ENCODE measurements around the gene DHRS13. TPM values are rescaled to one million over a fixed set of nuclear protein-coding genes. Genes with fewer than 3 reads are reported as not detected.

Gene DHRS13
- total RNA-seq, 2 donors from 2014 or later = 8.7 to 22.8 TPM

DNA sequence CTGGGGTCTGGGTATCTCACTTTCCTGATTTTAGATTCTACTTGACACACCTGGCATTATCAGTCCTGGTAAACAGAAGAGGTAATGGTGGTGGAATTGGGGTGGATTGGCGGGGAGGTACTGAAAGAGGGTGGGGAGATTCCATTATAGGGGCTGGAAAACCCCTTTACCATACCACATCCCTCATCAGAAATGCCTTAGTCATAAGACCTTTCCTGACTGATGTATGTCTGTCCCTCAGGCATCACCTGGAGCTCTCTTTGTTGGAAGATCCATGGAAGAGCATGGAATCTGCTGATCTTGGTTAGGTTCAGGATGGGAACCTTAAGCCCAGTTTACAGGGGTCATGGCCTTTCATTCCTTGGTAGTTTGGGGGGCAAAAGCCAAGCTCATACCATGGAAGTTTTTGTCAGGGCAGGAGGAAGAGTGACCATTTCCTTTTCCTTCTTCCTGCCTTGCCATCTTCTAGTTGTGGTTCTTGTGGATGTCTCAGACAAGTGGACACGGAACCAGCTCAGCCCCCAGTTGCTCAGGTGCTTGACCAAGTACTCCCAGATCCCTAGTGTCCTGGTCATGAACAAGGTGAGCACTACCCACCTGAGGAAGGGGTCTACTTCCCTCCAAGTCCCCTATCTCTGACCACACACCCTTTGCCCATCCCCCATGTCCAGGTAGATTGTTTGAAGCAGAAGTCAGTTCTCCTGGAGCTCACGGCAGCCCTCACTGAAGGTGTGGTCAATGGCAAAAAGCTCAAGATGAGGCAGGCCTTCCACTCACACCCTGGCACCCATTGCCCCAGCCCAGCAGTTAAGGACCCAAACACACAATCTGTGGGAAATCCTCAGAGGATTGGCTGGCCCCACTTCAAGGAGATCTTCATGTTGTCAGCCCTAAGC lies 44.7 kb downstream of the DHRS13 start:
- Histone ChIP-seq H3K9me3 (no peaks in the 10 kb centered on the region), H3K9ac (ENCODE audit: low read depth in 2 of 2, low read length in 2 of 2) (no peak overlapping the region), H3K27me3 (no peaks in the 10 kb centered on the region), H3K4me1 (peaks cover 5% of the 10 kb centered on the region), H3K27ac (no peak overlapping the region), H3K4me3 (no peak overlapping the region), H3K36me3 (peaks cover 6% of the 10 kb centered on the region)
- intact Hi-C loops (cut with DNase I) = loop anchor here (10.0 kb wide), 1 partner anchor 57 kb away; no protein-coding TSS in a partner anchor
- TF ChIP-seq CTCF (IDR thresholded peaks at IDR 0.05) = no peak
- no peak for DNase-seq

DNA sequence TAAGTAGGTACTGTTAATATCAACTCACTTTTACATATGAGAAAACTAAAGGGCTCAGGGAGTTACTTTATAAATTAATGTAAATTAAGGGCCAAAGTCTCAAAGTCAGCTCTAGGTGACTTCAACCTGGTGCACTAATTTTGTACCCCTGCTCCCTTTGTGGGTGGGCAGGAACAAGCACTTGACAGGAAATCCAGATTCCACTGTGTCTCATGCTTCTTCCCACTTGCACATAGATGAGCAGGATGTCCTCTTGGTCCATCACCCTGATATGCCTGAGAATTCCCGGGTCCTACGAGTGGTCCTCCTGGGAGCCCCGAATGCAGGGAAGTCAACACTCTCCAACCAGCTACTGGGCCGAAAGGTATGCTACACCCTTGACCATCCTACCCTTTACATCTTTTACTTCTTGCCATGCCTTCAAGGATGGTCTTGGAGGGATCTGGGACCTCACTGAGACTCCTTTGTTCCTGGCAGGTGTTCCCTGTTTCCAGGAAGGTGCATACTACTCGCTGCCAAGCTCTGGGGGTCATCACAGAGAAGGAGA lies 46.8 kb downstream of the DHRS13 start:
- intact Hi-C loops (cut with DNase I) = loop anchor here (10.0 kb wide), 1 partner anchor 59 kb away; no protein-coding TSS in a partner anchor
- Histone ChIP-seq H3K9me3 (no peaks in the 10 kb centered on the region), H3K4me3 (no peak overlapping the region), H3K36me3 (peaks cover 6% of the 10 kb centered on the region), H3K27me3 (no peaks in the 10 kb centered on the region), H3K4me1 (peaks cover 5% of the 10 kb centered on the region), H3K9ac (ENCODE audit: low read depth in 2 of 2, low read length in 2 of 2) (no peak overlapping the region), H3K27ac (no peak overlapping the region)
- TF ChIP-seq CTCF (IDR thresholded peaks at IDR 0.05) = no peak
- no peak for DNase-seq

DNA sequence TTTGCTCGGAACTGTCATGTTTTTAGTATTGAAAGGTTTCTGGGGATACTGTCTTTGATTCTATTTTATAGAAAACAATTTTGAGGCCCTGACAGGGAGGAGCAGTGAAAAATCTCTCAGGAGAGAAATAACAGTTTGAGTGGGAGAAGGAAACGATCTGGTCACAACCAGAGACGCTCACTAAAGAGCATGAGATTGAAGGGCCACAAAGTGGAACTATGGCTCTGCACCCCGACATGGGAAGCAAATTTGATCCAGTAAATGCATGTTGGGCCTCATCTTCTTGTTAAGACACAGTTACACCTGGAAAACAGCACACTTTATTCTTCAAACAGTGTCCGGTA lies 47.6 kb downstream of the DHRS13 start:
- no peaks in the 10 kb centered on the region for H3K9me3 ChIP-seq
- H3K36me3 ChIP-seq = peaks cover 6% of the 10 kb centered on the region
- H3K27me3 ChIP-seq = no peaks in the 10 kb centered on the region
- intact Hi-C loops (cut with DNase I) = loop anchor here (10.0 kb wide), 1 partner anchor 59 kb away; no protein-coding TSS in a partner anchor
- H3K9ac ChIP-seq (ENCODE audit: low read depth in 2 of 2, low read length in 2 of 2) = peak overlapping the region; percentile 79 to 89
- H3K27ac ChIP-seq = no peak overlapping the region
- peaks cover 5% of the 10 kb centered on the region for H3K4me1 ChIP-seq
- DNase-seq = no peak
- no peak for TF ChIP-seq CTCF (IDR thresholded peaks at IDR 0.05)
- H3K4me3 ChIP-seq = peak overlapping the region; percentile 71

DNA sequence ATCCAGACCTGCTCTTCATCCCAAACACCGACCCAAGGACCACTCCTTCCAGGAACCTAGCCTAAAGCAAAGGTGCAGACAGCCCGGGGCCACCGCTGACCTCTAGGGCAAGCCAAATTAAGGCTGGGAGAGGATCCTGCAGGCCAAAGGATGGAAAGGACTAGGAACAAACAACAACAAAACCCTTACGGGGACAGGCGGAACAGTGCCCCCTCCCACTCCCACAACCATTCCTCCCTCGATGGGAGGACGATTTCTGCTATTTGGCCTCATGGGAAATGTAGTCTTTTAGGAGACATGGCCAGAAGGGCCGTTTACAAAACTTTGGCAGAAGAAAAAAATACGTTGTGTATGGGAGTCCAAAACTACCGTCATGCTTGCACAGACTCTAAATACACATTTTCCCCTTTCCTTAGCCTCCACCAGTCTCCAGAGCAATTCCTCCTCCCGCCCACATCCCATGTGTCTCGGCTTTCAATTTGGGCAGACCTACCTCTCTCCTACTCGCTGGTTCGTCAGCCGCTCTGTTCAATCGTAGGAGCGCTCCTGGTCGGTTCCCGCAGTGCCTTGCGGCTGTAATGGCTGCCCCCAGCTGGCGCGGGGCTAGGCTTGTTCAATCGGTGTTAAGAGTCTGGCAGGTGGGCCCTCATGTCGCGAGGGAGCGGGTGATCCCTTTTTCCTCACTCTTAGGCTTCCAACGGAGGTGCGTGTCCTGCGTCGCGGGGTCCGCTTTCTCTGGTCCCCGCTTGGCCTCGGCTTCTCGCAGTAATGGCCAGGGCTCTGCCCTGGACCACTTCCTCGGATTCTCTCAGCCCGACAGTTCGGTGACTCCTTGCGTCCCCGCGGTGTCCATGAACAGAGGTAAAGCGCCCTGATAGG lies 48.2 kb downstream of the DHRS13 start, which contains the start of gene ERAL1:
ERAL1 (plus strand) TSS at position 560 of the 879 bp plus-strand sequence; CDS start at position 579, 19 bp downstream.
- peak; percentile 90 for DNase-seq
- TF ChIP-seq CTCF (IDR thresholded peaks at IDR 0.05) = no peak
- H3K27ac ChIP-seq = peak within 1 kb of the TSS; percentile 34

DNA sequence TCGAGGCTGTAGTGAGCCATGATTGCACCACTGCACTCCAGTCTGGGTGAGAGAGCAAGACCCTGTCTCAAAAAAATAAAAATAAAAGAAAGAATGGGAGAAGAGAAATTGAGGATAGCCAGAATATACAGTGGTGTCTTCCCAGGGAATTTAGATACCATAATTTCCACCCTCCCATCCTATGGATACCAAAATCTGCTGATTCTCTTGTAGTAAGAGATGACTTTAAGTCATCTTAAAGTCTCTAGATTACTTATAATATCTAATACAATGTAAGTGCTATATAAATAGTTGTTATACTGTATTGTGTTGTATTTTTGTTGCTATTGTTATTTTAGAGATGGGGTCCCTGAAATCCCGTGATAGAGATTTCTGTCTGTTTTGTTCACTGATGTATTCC lies 49.6 kb downstream of the DHRS13 start:
- Histone ChIP-seq H3K4me1 (peaks cover 5% of the 10 kb centered on the region), H3K27ac (no peak overlapping the region), H3K4me3 (no peak overlapping the region), H3K27me3 (no peaks in the 10 kb centered on the region), H3K9ac (ENCODE audit: low read depth in 2 of 2, low read length in 2 of 2) (no peak overlapping the region), H3K36me3 (no peaks in the 10 kb centered on the region), H3K9me3 (no peaks in the 10 kb centered on the region)
- DNase-seq = no peak
- intact Hi-C loops (cut with DNase I) = loop anchor here (10.0 kb wide), 1 partner anchor 62 kb away; no protein-coding TSS in a partner anchor
- no peak for TF ChIP-seq CTCF (IDR thresholded peaks at IDR 0.05)

More for the DNA sequence above, 48.2 kb downstream of the DHRS13 start, which contains the start of gene ERAL1:
- H3K9ac ChIP-seq (ENCODE audit: low read depth in 2 of 2, low read length in 2 of 2) = peak within 1 kb of the TSS; percentile 79 to 89
- peak within 1 kb of the TSS; percentile 71 for H3K4me3 ChIP-seq
- no peaks in the 10 kb centered on the region for H3K27me3 ChIP-seq
- H3K36me3 ChIP-seq = peaks cover 6% of the 10 kb centered on the region
- H3K4me1 ChIP-seq = peaks cover 5% of the 10 kb centered on the region
- no peaks in the 10 kb centered on the region for H3K9me3 ChIP-seq
- intact Hi-C loops (cut with DNase I) = loop anchor here (10.0 kb wide), 1 partner anchor 60 kb away; no protein-coding TSS in a partner anchor
